ENCODE results near the gene CRAT.

The CRAT gene

GRCh38 chr9:129110740-129111527, at the start of gene CRAT, which contains the start of gene PTPA:
Gene CRAT, minus strand, starts transcription at chr9:129110793. Its CDS starts 284 bp downstream, at chr9:129110509.
Gene PTPA, plus strand, starts transcription at chr9:129111415. Its CDS starts 186 bp downstream, at chr9:129111601.
- peak; percentile 90 for DNase-seq

- no peak for DNase-seq
Observed at GRCh38 chr9:129156163-129156562, 45.6 kb upstream of the CRAT start.

- DNase-seq: no peak
Observed at GRCh38 chr9:129154866-129155477, 44.4 kb upstream of the CRAT start.

- DNase-seq: no peak
Observed at GRCh38 chr9:129151469-129151868, 40.9 kb upstream of the CRAT start.

GRCh38 chr9:129150672-129151211, 40.1 kb upstream of the CRAT start:
- DNase-seq: no peak

GRCh38 chr9:129150122-129150521, 39.5 kb upstream of the CRAT start:
- no peak for DNase-seq

- no peak for DNase-seq
Observed at GRCh38 chr9:129149442-129149841, 38.8 kb upstream of the CRAT start.

GRCh38 chr9:129148463-129149204, 38.0 kb upstream of the CRAT start:
- DNase-seq: no peak

GRCh38 chr9:129146441-129146941, 35.9 kb upstream of the CRAT start:
- DNase-seq: no peak

- no peak for DNase-seq
Observed at GRCh38 chr9:129145841-129146292, 35.3 kb upstream of the CRAT start.

- DNase-seq: no peak
Observed at GRCh38 chr9:129145316-129145715, 34.7 kb upstream of the CRAT start.

- peak; percentile 54 for DNase-seq
Observed at GRCh38 chr9:129143031-129143927, 32.7 kb upstream of the CRAT start.

GRCh38 chr9:129142138-129142935, 31.7 kb upstream of the CRAT start:
- DNase-seq: no peak

GRCh38 chr9:129141066-129142041, 30.8 kb upstream of the CRAT start:
- DNase-seq: peak; percentile 15

- DNase-seq: no peak
Observed at GRCh38 chr9:129140397-129141065, 29.9 kb upstream of the CRAT start.

GRCh38 chr9:129139993-129140396, 29.4 kb upstream of the CRAT start:
- DNase-seq: peak; percentile 83

- DNase-seq: peak; percentile 68
Observed at GRCh38 chr9:129139233-129139992, 28.8 kb upstream of the CRAT start.

GRCh38 chr9:129138476-129139232, 28.1 kb upstream of the CRAT start:
- no peak for DNase-seq
